ENCODE results near the gene RPL19.

RPL19 gene

GRCh38 chr17:39173526-39174274, 26.4 kb upstream of the RPL19 start:
- DNase-seq = no peak

- DNase-seq = peak; percentile 77 to 78
Observed at GRCh38 chr17:39174920-39175694, 25.0 kb upstream of the RPL19 start.

- no peak for DNase-seq
Observed at GRCh38 chr17:39175695-39176093, 24.4 kb upstream of the RPL19 start.

- no peak for DNase-seq
Observed at GRCh38 chr17:39177256-39177655, 22.8 kb upstream of the RPL19 start.

GRCh38 chr17:39178536-39178935, 21.5 kb upstream of the RPL19 start:
- DNase-seq = no peak

GRCh38 chr17:39181303-39181702, 18.8 kb upstream of the RPL19 start:
- no peak for DNase-seq

GRCh38 chr17:39183045-39183444, 17.0 kb upstream of the RPL19 start:
- no peak for DNase-seq

- no peak for DNase-seq
Observed at GRCh38 chr17:39183720-39184119, 16.4 kb upstream of the RPL19 start.

GRCh38 chr17:39186481-39187002, 13.5 kb upstream of the RPL19 start:
- DNase-seq = no peak

GRCh38 chr17:39187152-39187830, 12.8 kb upstream of the RPL19 start:
- DNase-seq = no peak

GRCh38 chr17:39191750-39192510, 8.2 kb upstream of the RPL19 start:
- DNase-seq = no peak

GRCh38 chr17:39192901-39193300, 7.2 kb upstream of the RPL19 start:
- no peak for DNase-seq

- no peak for DNase-seq
Observed at GRCh38 chr17:39193346-39193745, 6.7 kb upstream of the RPL19 start.

- DNase-seq = no peak
Observed at GRCh38 chr17:39194089-39194984, 5.7 kb upstream of the RPL19 start.

GRCh38 chr17:39194985-39195524, 5.0 kb upstream of the RPL19 start:
- DNase-seq = no peak

- peak; percentile 24 to 37 for DNase-seq
Observed at GRCh38 chr17:39195568-39196160, 4.4 kb upstream of the RPL19 start.

GRCh38 chr17:39196241-39196807, 3.8 kb upstream of the RPL19 start:
- no peak for DNase-seq

GRCh38 chr17:39196808-39197291, 3.2 kb upstream of the RPL19 start:
- peak in 1 of 2 donors; percentile 17 for DNase-seq

- DNase-seq = peak; percentile 44 to 69
Observed at GRCh38 chr17:39197380-39198185, 2.5 kb upstream of the RPL19 start, which contains the start of gene CACNB1. Gene CACNB1 (minus strand): TSS chr17:39197669. CDS start chr17:39197495, 174 bp downstream.
